T-helper 17 cell (primary cell): ENCODE measurements around the gene POTEJ. TPM values are rescaled to one million over a fixed set of nuclear protein-coding genes. Genes with fewer than 3 reads are reported as not detected.
"Not testable (repeated sequence)": the region's sequence is repeated elsewhere in the genome, so short reads cannot be mapped to it uniquely, and the experiment has no call there.

Experiments used
- ATAC-seq: fragments of 150-1000 bp; cut with Tn5 transposase; 2 replicates; pipeline ENCODE4 v1.10.0; 2021; ENCODE audit warnings: mild to moderate bottlenecking, moderate library complexity
- DNase-seq, 3 donors: peaks; one replicate each; pipeline versions ENCODE4 v3.0.0 to v3.0.0-alpha.2; 2020 to 2021
- H3K9me3 ChIP-seq: one replicate; pipeline ENCODE4 v1.7.0; 2013; ENCODE audit warnings: low read length, mild to moderate bottlenecking; ENCODE audit not compliant: control insufficient read depth, poor library complexity, severe bottlenecking
- H3K27ac Mint-ChIP-seq: one replicate; pipeline ENCODE4 v1.8.0; 2022; ENCODE audit warnings: mild to moderate bottlenecking, moderate library complexity, mixed read lengths
- H3K27me3 Mint-ChIP-seq: one replicate; pipeline ENCODE4 v1.8.0; 2022; ENCODE audit warnings: mixed read lengths
- H3K36me3 Mint-ChIP-seq: one replicate; pipeline ENCODE4 v1.8.0; 2022; ENCODE audit warnings: low read depth, mixed read lengths
- H3K4me1 Mint-ChIP-seq: one replicate; pipeline ENCODE4 v1.8.0; 2022; ENCODE audit warnings: mild to moderate bottlenecking, mixed read lengths
- H3K4me3 Mint-ChIP-seq: one replicate; pipeline ENCODE4 v1.8.0; 2022; ENCODE audit warnings: mild to moderate bottlenecking, moderate library complexity, mixed read lengths
- total RNA-seq, 4 donors: library from RNA in 2 of 4; stranded (reverse) in 2 of 4; gene quantifications; one replicate each; pipeline ENCODE4 v1.2.3 and lab custom pipeline; 2022 to 2026

Gene POTEJ
- total RNA-seq, 2 donors from 2014 or later, result not detected

GRCh38 chr2:130590842-130591359 lies 20.3 kb upstream of the POTEJ start:
- not testable (repeated sequence) for DNase-seq, H3K36me3 Mint-ChIP-seq, H3K27me3 Mint-ChIP-seq, H3K4me3 Mint-ChIP-seq, H3K4me1 Mint-ChIP-seq, H3K9me3 ChIP-seq, ATAC-seq, H3K27ac Mint-ChIP-seq

- not testable (repeated sequence) for H3K36me3 Mint-ChIP-seq, H3K27ac Mint-ChIP-seq, H3K27me3 Mint-ChIP-seq, H3K9me3 ChIP-seq, DNase-seq, ATAC-seq, H3K4me3 Mint-ChIP-seq, H3K4me1 Mint-ChIP-seq
Observed at GRCh38 chr2:130592791-130593414, 18.3 kb upstream of the POTEJ start.

- not testable (repeated sequence) for DNase-seq, ATAC-seq, H3K4me1 Mint-ChIP-seq, H3K36me3 Mint-ChIP-seq, H3K9me3 ChIP-seq, H3K27me3 Mint-ChIP-seq, H3K27ac Mint-ChIP-seq, H3K4me3 Mint-ChIP-seq
Observed at GRCh38 chr2:130594011-130594410, 17.2 kb upstream of the POTEJ start.

- ATAC-seq, H3K27ac Mint-ChIP-seq, DNase-seq, H3K4me3 Mint-ChIP-seq, H3K27me3 Mint-ChIP-seq, H3K9me3 ChIP-seq, H3K36me3 Mint-ChIP-seq, H3K4me1 Mint-ChIP-seq: not testable (repeated sequence)
Observed at GRCh38 chr2:130596757-130597156, 14.5 kb upstream of the POTEJ start.

- not testable (repeated sequence) for ATAC-seq
Observed at GRCh38 chr2:130597994-130598393, 13.2 kb upstream of the POTEJ start.

GRCh38 chr2:130598463-130598862 lies 12.8 kb upstream of the POTEJ start:
- H3K9me3 ChIP-seq, H3K27me3 Mint-ChIP-seq, DNase-seq, H3K27ac Mint-ChIP-seq, H3K36me3 Mint-ChIP-seq, H3K4me1 Mint-ChIP-seq, ATAC-seq, H3K4me3 Mint-ChIP-seq: not testable (repeated sequence)

More at GRCh38 chr2:130597994-130598393, 13.2 kb upstream of the POTEJ start:
- H3K9me3 ChIP-seq, H3K4me1 Mint-ChIP-seq, DNase-seq, H3K27ac Mint-ChIP-seq, H3K4me3 Mint-ChIP-seq, H3K36me3 Mint-ChIP-seq, H3K27me3 Mint-ChIP-seq: not testable (repeated sequence)

GRCh38 chr2:130599393-130599792 lies 11.8 kb upstream of the POTEJ start, which contains the start of gene CFC1:
CFC1 (minus strand) TSS chr2:130599575; CDS start chr2:130599287, 288 bp downstream.
- DNase-seq, H3K4me3 Mint-ChIP-seq, H3K9me3 ChIP-seq, H3K36me3 Mint-ChIP-seq, H3K4me1 Mint-ChIP-seq, H3K27ac Mint-ChIP-seq, H3K27me3 Mint-ChIP-seq, ATAC-seq: not testable (repeated sequence)

GRCh38 chr2:130599926-130600325 lies 11.3 kb upstream of the POTEJ start:
- not testable (repeated sequence) for H3K27me3 Mint-ChIP-seq, H3K9me3 ChIP-seq, H3K4me1 Mint-ChIP-seq, H3K27ac Mint-ChIP-seq, ATAC-seq, DNase-seq, H3K36me3 Mint-ChIP-seq, H3K4me3 Mint-ChIP-seq

GRCh38 chr2:130601648-130602302 lies 9.5 kb upstream of the POTEJ start:
- not testable (repeated sequence) for H3K27ac Mint-ChIP-seq, H3K4me3 Mint-ChIP-seq, H3K9me3 ChIP-seq, DNase-seq, H3K4me1 Mint-ChIP-seq, H3K36me3 Mint-ChIP-seq, H3K27me3 Mint-ChIP-seq, ATAC-seq

- not testable (repeated sequence) for H3K36me3 Mint-ChIP-seq, ATAC-seq, H3K4me3 Mint-ChIP-seq, DNase-seq, H3K4me1 Mint-ChIP-seq, H3K9me3 ChIP-seq, H3K27me3 Mint-ChIP-seq, H3K27ac Mint-ChIP-seq
Observed at GRCh38 chr2:130608276-130609001, 2.8 kb upstream of the POTEJ start.

GRCh38 chr2:130609002-130609920 lies 2.0 kb upstream of the POTEJ start:
- not testable (repeated sequence) for H3K27me3 Mint-ChIP-seq, H3K4me3 Mint-ChIP-seq, ATAC-seq, H3K27ac Mint-ChIP-seq, H3K9me3 ChIP-seq, H3K36me3 Mint-ChIP-seq, DNase-seq, H3K4me1 Mint-ChIP-seq

- H3K4me3 Mint-ChIP-seq, ATAC-seq, H3K36me3 Mint-ChIP-seq, H3K27ac Mint-ChIP-seq, H3K27me3 Mint-ChIP-seq, DNase-seq, H3K9me3 ChIP-seq, H3K4me1 Mint-ChIP-seq: not testable (repeated sequence)
Observed at GRCh38 chr2:130610486-130610885, 754 bp upstream of the POTEJ start.
